HCT116 (cell line): ENCODE data around the gene AATF. TPM values are rescaled to one million over a fixed set of nuclear protein-coding genes. Genes with fewer than 3 reads are reported as not detected.
A peak's percentile ranks its signal among the peaks of the same experiment; 100 is the strongest.

Experiments used
- ATAC-seq: fragments of 200-7000 bp; cut with Tn5 transposase; 2 replicates; pipeline ENCODE4 v1.9.1; 2020; ENCODE audit warnings: mild to moderate bottlenecking, moderate library complexity
- BruUV-seq: library from RNA; stranded (reverse); fragments of 400-500 nt; replicated peaks from 2 replicates; lab custom pipeline; 2021; lab: Mats Ljungman, UMichigan
- CTCF ChIA-PET: fragments of 300-600 bp; sonication (Branson Sonifier 250); formaldehyde crosslinking; loops from one replicate; lab custom pipeline; 2021; ENCODE audit warnings: antibody characterized with exemption; lab: Charles Lee
- POLR2A ChIA-PET: fragments of 300-600, 350-600 bp; sonication (Branson Sonifier 250); formaldehyde crosslinking; loops from one replicate; lab custom pipeline; 2021; ENCODE audit warnings: antibody characterized with exemption; lab: Charles Lee
- RAD21 ChIA-PET, 2 experiments: fragments of 300-600 bp; sonication (Branson Sonifier 250); formaldehyde crosslinking; loops; one replicate each; lab custom pipeline; 2023; ENCODE audit warnings: low total read pairs in 2 of 2; ENCODE audit not compliant: uncharacterized antibody in 2 of 2, unreplicated experiment in 2 of 2, low non-redundant PET in 1 of 2; lab: Charles Lee
- DNase-seq: peaks from one replicate; pipeline ENCODE4 v3.0.0-alpha.2; 2010; ENCODE audit warnings: low read depth, low spot score
- H2AFZ ChIP-seq: fragments of 200-600 bp; shearing (Covaris generic), sonication (generic); 2 replicates; pipeline ENCODE4 v1.6.1; 2017; ENCODE audit warnings: low read depth, mixed run types, mixed read lengths, antibody characterized with exemption, low read length; ENCODE audit not compliant: poor library complexity, severe bottlenecking
- H3K27ac ChIP-seq: 2 replicates; pipeline ENCODE4 v1.5.1; 2012; ENCODE audit warnings: low read depth, low read length
- H3K27me3 ChIP-seq: fragments of 200-600 bp; sonication (generic); 2 replicates; pipeline ENCODE4 v1.6.1; 2016; ENCODE audit warnings: mixed run types, low read length, mixed read lengths; ENCODE audit not compliant: insufficient read depth
- H3K36me3 ChIP-seq, 2 experiments: fragments of 200-500 bp in 1 of 2; fragments of 200-600 bp in 1 of 2; sonication (Bioruptor generic) in 1 of 2; sonication (generic) in 1 of 2; 2 replicates each; pipeline versions ENCODE4 v1.5.1 to v1.6.1; 2014 to 2016; ENCODE audit warnings: low read length in 2 of 2, inconsistent platforms in 1 of 2, mixed read lengths in 1 of 2, mixed run types in 1 of 2; ENCODE audit not compliant: insufficient read depth in 2 of 2, control insufficient read depth in 1 of 2
- H3K4me1 ChIP-seq, 2 experiments: fragments of 200-600 bp in 1 of 2; sonication (generic) in 1 of 2; 2 replicates each; pipeline versions ENCODE4 v1.5.1 to v1.6.1; 2012 to 2017; ENCODE audit warnings: low read length in 2 of 2, inconsistent platforms in 1 of 2, mild to moderate bottlenecking in 1 of 2, mixed read lengths in 1 of 2, mixed run types in 1 of 2, moderate library complexity in 1 of 2; ENCODE audit not compliant: insufficient read depth in 2 of 2, control insufficient read depth in 1 of 2
- H3K4me2 ChIP-seq: fragments of 200-600 bp; sonication (generic); 2 replicates; pipeline ENCODE4 v1.6.1; 2017; ENCODE audit warnings: mixed run types, low read length, mixed read lengths
- H3K4me3 ChIP-seq, 2 experiments: fragments of 200-600 bp in 1 of 2; sonication (generic) in 1 of 2; replicated peaks in 1 of 2; 2 replicates each; pipeline ENCODE4 v1.5.1; 2011 to 2016; ENCODE audit warnings: low read length in 2 of 2, control low read depth in 1 of 2, low read depth in 1 of 2, mild to moderate bottlenecking in 1 of 2, mixed read lengths in 1 of 2, mixed run types in 1 of 2
- H3K79me2 ChIP-seq: fragments of 200-600 bp; sonication (generic); 2 replicates; pipeline ENCODE4 v1.6.1; 2017; ENCODE audit warnings: mild to moderate bottlenecking, mixed run types, low read length, moderate library complexity, mixed read lengths; ENCODE audit not compliant: insufficient read depth
- H3K9ac ChIP-seq: fragments of 200-600 bp; sonication (generic); 2 replicates; pipeline ENCODE4 v1.6.1; 2016; ENCODE audit warnings: low read length, mixed read lengths
- H3K9me2 ChIP-seq: fragments of 200-600 bp; sonication (generic), shearing (Covaris generic); 2 replicates; pipeline ENCODE4 v1.6.1; 2017; ENCODE audit warnings: mixed run types, mild to moderate bottlenecking, moderate library complexity; ENCODE audit not compliant: insufficient read depth
- H3K9me3 ChIP-seq, 2 experiments: fragments of 200-500 bp in 1 of 2; fragments of 200-600 bp in 1 of 2; sonication (Bioruptor generic) in 1 of 2; sonication (generic) in 1 of 2; 2 replicates each; pipeline ENCODE4 v1.6.1; 2014 to 2017; ENCODE audit warnings: low read length in 2 of 2, mixed read lengths in 2 of 2, inconsistent platforms in 1 of 2, low read depth in 1 of 2, mild to moderate bottlenecking in 1 of 2, mixed run types in 1 of 2, moderate library complexity in 1 of 2; ENCODE audit not compliant: control insufficient read depth in 1 of 2, insufficient read depth in 1 of 2
- H4K20me1 ChIP-seq: fragments of 200-600 bp; sonication (generic), shearing (Covaris generic); 2 replicates; pipeline ENCODE4 v1.6.1; 2017; ENCODE audit warnings: mixed run types, mild to moderate bottlenecking, moderate library complexity; ENCODE audit not compliant: insufficient read depth
- CBX3 ChIP-seq: IDR thresholded peaks from 2 replicates; pipeline ENCODE4 v1.6.1; 2012; ENCODE audit warnings: low read depth
- CEBPB ChIP-seq: IDR thresholded peaks from 2 replicates; pipeline ENCODE4 v1.6.1; 2012; ENCODE audit warnings: low read depth
- CTCF ChIP-seq, 3 experiments: fragments of 200-600 bp in 1 of 3; sonication (generic) in 1 of 3; IDR thresholded peaks in 2 of 3; conservative IDR thresholded peaks in 1 of 3; 2 replicates each; pipeline ENCODE4 v1.5.1; 2012 to 2017; ENCODE audit warnings: low read depth in 2 of 3, low read length in 2 of 3, antibody characterized with exemption in 1 of 3, borderline replicate concordance in 1 of 3, control low read depth in 1 of 3, mild to moderate bottlenecking in 1 of 3, mixed read lengths in 1 of 3, mixed run types in 1 of 3, moderate library complexity in 1 of 3; ENCODE audit not compliant: insufficient read depth in 1 of 3
- ELF1 ChIP-seq: IDR thresholded peaks from 2 replicates; pipeline ENCODE4 v1.6.1; 2012; ENCODE audit warnings: low read depth, borderline replicate concordance
- EZH2 ChIP-seq: fragments of 200-600 bp; sonication (generic); IDR thresholded peaks from 2 replicates; pipeline ENCODE4 v1.6.1; 2017; ENCODE audit warnings: antibody characterized with exemption, mixed run types
- FOSL1 ChIP-seq: IDR thresholded peaks from 2 replicates; pipeline ENCODE4 v1.6.1; 2012; ENCODE audit warnings: low read depth
- JUND ChIP-seq: IDR thresholded peaks from 2 replicates; pipeline ENCODE4 v1.6.1; 2012
- POLR2A ChIP-seq: IDR thresholded peaks from 2 replicates; pipeline ENCODE4 v1.7.0; 2011; ENCODE audit warnings: borderline replicate concordance; ENCODE audit not compliant: insufficient read depth, insufficient read length; ENCODE audit errors: extremely low read depth
- POLR2AphosphoS5 ChIP-seq: IDR thresholded peaks from 2 replicates; pipeline ENCODE4 v1.6.1; 2011; ENCODE audit warnings: mild to moderate bottlenecking, low read depth, low read length, moderate library complexity
- REST ChIP-seq: IDR thresholded peaks from 2 replicates; pipeline ENCODE4 v1.6.1; 2012; ENCODE audit warnings: low read depth
- SIN3A ChIP-seq: IDR thresholded peaks from 2 replicates; pipeline ENCODE4 v1.6.1; 2012; ENCODE audit warnings: low read depth
- SP1 ChIP-seq: IDR thresholded peaks from 2 replicates; pipeline ENCODE4 v1.6.1; 2012; ENCODE audit warnings: low read depth
- TCF7L2 ChIP-seq: IDR thresholded peaks from 2 replicates; pipeline ENCODE4 v1.7.0; 2011; ENCODE audit warnings: borderline replicate concordance, inconsistent platforms; ENCODE audit not compliant: insufficient read depth, insufficient read length; ENCODE audit errors: extremely low read depth
- YY1 ChIP-seq: IDR thresholded peaks from 2 replicates; pipeline ENCODE4 v1.6.1; 2011; ENCODE audit warnings: low read length, low read depth, moderate library complexity, mild to moderate bottlenecking; ENCODE audit not compliant: insufficient replicate concordance; ENCODE audit errors: extremely low read depth
- ZNF274 ChIP-seq: fragments of 200-500 bp; sonication (Bioruptor generic); IDR thresholded peaks from 2 replicates; pipeline ENCODE4 v1.6.1; 2014; ENCODE audit warnings: mild to moderate bottlenecking, low read depth, low read length, inconsistent platforms
- intact Hi-C: fragments of 100-400 bp; cut with micrococcal nuclease; formaldehyde crosslinking; loops from 2 replicates; pipeline ENCODE4 v1.10.0; 2022
- total RNA-seq: library from RNA; stranded (reverse); gene quantifications from one replicate; pipeline ENCODE4 v1.2.1, GENCODE V29; 2021; ENCODE audit not compliant: unreplicated experiment

AATF gene
- total RNA-seq, 1 experiment from 2014 or later, result 105 TPM

GRCh38 chr17:36920032-36921005 is 28.4 kb upstream of the AATF start (continued):
- TF ChIP-seq YY1 (no peak), TCF7L2 (no peak), FOSL1 (peak; percentile 81), CEBPB (peak; percentile 43; the same call in 1 of the 2 replicates)

- peak; percentile 98 for DNase-seq
- intact Hi-C loops, result loop anchor here (2.0 kb wide), 2 partner anchors 28 to 70 kb away; partner anchors contain the start of gene AATF
- no peaks in the 10 kb centered on the region for H3K27me3 ChIP-seq
- peak; percentile 88 for ATAC-seq
- ChIA-PET RAD21 (interaction anchor here in 1 of 2 experiments (0.6 kb wide), 1 partner anchor 28 kb away, joined by 4 read pairs; no protein-coding TSS in a partner anchor), POLR2A (interaction anchor here (0.7 to 1.6 kb wide), 11 partner anchors 12 to 91 kb away, joined by 3 to 5 read pairs (median 3); partner anchors contain the start of gene AATF), CTCF (interaction anchor here (1.1 kb wide), 1 partner anchor 125 kb away, joined by 3 read pairs; no protein-coding TSS in a partner anchor)
- TSS peak; percentile 91 for BruUV-seq
- H3K36me3 ChIP-seq, result no peaks in the 10 kb centered on the region
- H3K4me1 ChIP-seq, result peaks cover 62 to 74% of the 10 kb centered on the region in 2 experiments
- H3K9ac ChIP-seq, result peak overlapping the region; percentile 70
- H3K27ac ChIP-seq, result peak overlapping the region; percentile 100
- H3K9me3 ChIP-seq, result no peaks in the 10 kb centered on the region
- H4K20me1 ChIP-seq, result no peaks in the 10 kb centered on the region
- no peaks in the 10 kb centered on the region for H3K79me2 ChIP-seq
- peak overlapping the region; percentile 29 to 52 for H3K4me3 ChIP-seq
- no peaks in the 10 kb centered on the region for H3K9me2 ChIP-seq
- H3K4me2 ChIP-seq, result peak overlapping the region; percentile 91
- H2AFZ ChIP-seq, result no peak overlapping the region
- TF ChIP-seq TCF7L2, result peak; percentile 61
- no peak for TF ChIP-seq EZH2
- no peak for TF ChIP-seq SIN3A
- no peak; the same call in 1 of the 2 replicates for TF ChIP-seq ELF1
- no peak for TF ChIP-seq ZNF274
- peak; percentile 99 for TF ChIP-seq FOSL1
- no peak for TF ChIP-seq REST
- TF ChIP-seq CEBPB, result no peak
- TF ChIP-seq CBX3, result peak; percentile 84; the same call in 1 of the 2 replicates
- TF ChIP-seq SP1, result peak; percentile 98
- TF ChIP-seq CTCF (IDR thresholded peaks at IDR 0.05 in 2 of 3, conservative IDR thresholded peaks at IDR 0.05 in 1 of 3; ENCODE audit: borderline replicate concordance in 1 of 3, insufficient read depth in 1 of 3, low read depth in 2 of 3, low read length in 2 of 3), result no peak
- TF ChIP-seq POLR2A, result no peak
- TF ChIP-seq JUND, result peak; percentile 99
- peak; percentile 77 for TF ChIP-seq POLR2AphosphoS5
Measured at GRCh38 chr17:36921095-36921851, 27.5 kb upstream of the AATF start.
